ENCODE data around the gene SHC1. TPM values are rescaled to one million over a fixed set of nuclear protein-coding genes. Genes with fewer than 3 reads are reported as not detected.
A peak's percentile ranks its signal among the peaks of the same experiment; 100 is the strongest.

Gene SHC1
- total and polyA plus RNA-seq, 2 donors (not counting 1 experiment from before 2014, with no cell fraction given), result 50.1 to 61.4 TPM

DNA sequence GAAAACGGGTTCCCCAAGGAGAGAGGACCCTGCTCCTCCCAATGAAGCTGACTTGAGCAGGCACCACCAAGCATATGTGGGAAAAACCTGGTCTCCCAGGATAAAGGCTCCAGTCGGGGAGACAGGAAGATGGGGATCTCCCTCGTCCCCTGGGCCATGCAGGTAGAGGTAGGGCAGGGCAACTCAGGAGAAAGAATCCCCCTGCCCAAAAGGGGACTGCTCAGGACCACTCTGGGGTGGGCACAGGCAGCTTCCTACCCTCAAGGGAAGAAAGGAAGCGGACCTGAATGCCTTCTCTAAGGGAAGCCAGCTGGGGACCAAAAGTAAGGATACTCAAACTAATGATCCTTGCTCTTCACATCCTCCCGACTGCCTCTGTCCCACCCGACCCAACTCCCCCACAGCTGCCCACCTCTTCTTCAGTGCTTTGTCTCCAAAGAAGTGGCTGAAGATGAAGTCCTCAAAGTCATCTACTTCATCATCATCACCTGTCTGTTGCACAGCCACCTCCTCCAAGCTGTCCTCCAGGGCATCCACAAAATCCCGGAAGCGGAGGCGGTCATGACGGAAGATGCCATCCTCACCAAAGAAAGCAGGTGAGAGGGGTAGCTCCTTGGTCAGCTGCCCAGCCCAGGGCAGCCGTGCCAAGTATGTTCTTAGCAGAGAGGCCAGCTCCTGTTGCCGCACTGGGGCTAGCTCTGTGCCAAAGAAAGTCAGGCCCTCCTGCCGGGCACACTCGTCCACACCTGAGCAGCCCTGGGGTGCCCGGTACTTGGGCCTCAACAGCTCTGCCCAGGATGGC, 25.2 kb downstream of the SHC1 start:
- intact Hi-C loops (cut with micrococcal nuclease), result no loop called here

More for the DNA sequence above, 25.2 kb downstream of the SHC1 start:
- Histone ChIP-seq H3K4me1 (ENCODE audit: control insufficient read depth in 2 of 2, insufficient read depth in 2 of 2, low read length in 2 of 2) (peaks cover 44 to 52% of the 10 kb centered on the region in 2 donors), H4K20me1 (ENCODE audit: control insufficient read depth, insufficient read depth, low read length, poor library complexity, severe bottlenecking) (peaks cover 28% of the 10 kb centered on the region), H3K36me3 (replicated peaks in 1 of 2; ENCODE audit: control extremely low read depth in 1 of 2, control insufficient read depth in 1 of 2, extremely low read depth in 1 of 2, insufficient read depth in 2 of 2, low read length in 1 of 2) (peaks cover 0 to 49% of the 10 kb centered on the region in 2 experiments), H3K79me2 (ENCODE audit: control insufficient read depth, insufficient read depth, low read length) (peaks cover 22% of the 10 kb centered on the region), H3K27ac (ENCODE audit: low read length in 2 of 2) (peak overlapping the region; percentile 58 to 88), H3K9me3 (ENCODE audit: control extremely low read depth in 1 of 3, control insufficient read depth in 2 of 3, insufficient read depth in 1 of 3, low read length in 2 of 3) (no peaks in the 10 kb centered on the region), H3K9ac (ENCODE audit: low read length) (no peak overlapping the region), H3K4me3 (ENCODE audit: control extremely low read depth in 1 of 5, extremely low read depth in 1 of 5, insufficient read depth in 1 of 5, low read depth in 2 of 5, low read length in 4 of 5) (no peak overlapping the region), H3K27me3 (replicated peaks in 1 of 4; ENCODE audit: control extremely low read depth in 1 of 4, control insufficient read depth in 3 of 4, insufficient read depth in 4 of 4, low read length in 3 of 4) (no peaks in the 10 kb centered on the region), H3K4me2 (replicated peaks; ENCODE audit: low read depth, low read length, poor library complexity, severe bottlenecking) (no peak overlapping the region), H2AFZ (ENCODE audit: insufficient read depth, low read depth, low read length, poor library complexity, severe bottlenecking) (no peak overlapping the region)
- TF ChIP-seq, protein P1, sequence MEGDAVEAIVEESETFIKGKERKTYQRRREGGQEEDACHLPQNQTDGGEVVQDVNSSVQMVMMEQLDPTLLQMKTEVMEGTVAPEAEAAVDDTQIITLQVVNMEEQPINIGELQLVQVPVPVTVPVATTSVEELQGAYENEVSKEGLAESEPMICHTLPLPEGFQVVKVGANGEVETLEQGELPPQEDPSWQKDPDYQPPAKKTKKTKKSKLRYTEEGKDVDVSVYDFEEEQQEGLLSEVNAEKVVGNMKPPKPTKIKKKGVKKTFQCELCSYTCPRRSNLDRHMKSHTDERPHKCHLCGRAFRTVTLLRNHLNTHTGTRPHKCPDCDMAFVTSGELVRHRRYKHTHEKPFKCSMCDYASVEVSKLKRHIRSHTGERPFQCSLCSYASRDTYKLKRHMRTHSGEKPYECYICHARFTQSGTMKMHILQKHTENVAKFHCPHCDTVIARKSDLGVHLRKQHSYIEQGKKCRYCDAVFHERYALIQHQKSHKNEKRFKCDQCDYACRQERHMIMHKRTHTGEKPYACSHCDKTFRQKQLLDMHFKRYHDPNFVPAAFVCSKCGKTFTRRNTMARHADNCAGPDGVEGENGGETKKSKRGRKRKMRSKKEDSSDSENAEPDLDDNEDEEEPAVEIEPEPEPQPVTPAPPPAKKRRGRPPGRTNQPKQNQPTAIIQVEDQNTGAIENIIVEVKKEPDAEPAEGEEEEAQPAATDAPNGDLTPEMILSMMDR (IDR thresholded peaks at IDR 0.05), result no peak
- no peak for TF ChIP-seq EZH2 (IDR thresholded peaks at IDR 0.05; ENCODE audit: borderline replicate concordance, insufficient read depth, low read depth, low read length, poor library complexity, severe bottlenecking)
- POLR2A ChIA-PET, result interaction anchor here (0.8 kb wide), 1 partner anchor 11 kb away, joined by 3 read pairs; the partner anchor contains the start of gene PBXIP1
- H3K4me1 Mint-ChIP-seq, result peaks cover 58% of the 10 kb centered on the region
- no peaks in the 10 kb centered on the region for H3K9me3 Mint-ChIP-seq (ENCODE audit: insufficient read depth)
- H3K4me3 Mint-ChIP-seq, result no peak overlapping the region
- peak overlapping the region; percentile 89 for H3K27ac Mint-ChIP-seq
- ATAC-seq (ENCODE audit: low read depth), result no peak
- WGBS (ENCODE audit: insufficient coverage), result 88% methylated on average over 12 of the region's 15 CpGs
- no peak for DNase-seq
- H3K27me3 Mint-ChIP-seq, result no peaks in the 10 kb centered on the region
- CTCF ChIA-PET, result interaction anchor here (0.5 to 2.3 kb wide), 10 partner anchors 9 to 196 kb away, joined by 3 to 9 read pairs (median 6); partner anchors contain the start of genes ADAM15, EFNA4 and PMVK

Data from B cell (primary cell).